Activated T-helper 1 cell treated with anti-CD3 and anti-CD28 coated beads, Interleukin-12 subunit alpha, Interleukin-12 subunit beta, Interleukin-2, Interleukin-4 antibody, amounts not matched to agents 30 ng/mL and 10 ng/mL and 1 ng/mL, durations not matched to agents 14 hours and 24 hours and 36 hours (primary cell): ENCODE data around the gene EFCAB11. TPM values are rescaled to one million over a fixed set of nuclear protein-coding genes. Genes with fewer than 3 reads are reported as not detected.
A peak's percentile ranks its signal among the peaks of the same experiment; 100 is the strongest.

Experiments used
- DNase-seq: peaks from one replicate; pipeline ENCODE4 v3.0.0; 2021; ENCODE audit warnings: low spot score
- H3K27ac Mint-ChIP-seq: one replicate; pipeline ENCODE4 v1.8.0; 2021; ENCODE audit warnings: mild to moderate bottlenecking, mixed read lengths
- H3K27me3 Mint-ChIP-seq: one replicate; pipeline ENCODE4 v1.8.0; 2022; ENCODE audit warnings: mild to moderate bottlenecking, moderate library complexity, mixed read lengths; ENCODE audit not compliant: insufficient read depth
- H3K36me3 Mint-ChIP-seq: one replicate; pipeline ENCODE4 v1.8.0; 2021; ENCODE audit warnings: low read depth, mixed read lengths
- H3K4me1 Mint-ChIP-seq: one replicate; pipeline ENCODE4 v1.8.0; 2021; ENCODE audit warnings: low read depth, mixed read lengths
- H3K4me3 Mint-ChIP-seq: one replicate; pipeline ENCODE4 v1.8.0; 2021; ENCODE audit warnings: mild to moderate bottlenecking, moderate library complexity, mixed read lengths
- H3K9me3 Mint-ChIP-seq: one replicate; pipeline ENCODE4 v1.8.0; 2021; ENCODE audit warnings: mixed read lengths
- intact Hi-C: fragments of 100-400 bp; cut with micrococcal nuclease; formaldehyde crosslinking; loops from one replicate; pipeline ENCODE4 v1.15.1; 2024
- total RNA-seq: library from RNA; stranded (reverse); gene quantifications from 2 replicates; pipeline ENCODE4 v1.2.3, GENCODE V29; 2022

The EFCAB11 gene
- total RNA-seq, 1 donor from 2014 or later, result 8.2 TPM

DNA sequence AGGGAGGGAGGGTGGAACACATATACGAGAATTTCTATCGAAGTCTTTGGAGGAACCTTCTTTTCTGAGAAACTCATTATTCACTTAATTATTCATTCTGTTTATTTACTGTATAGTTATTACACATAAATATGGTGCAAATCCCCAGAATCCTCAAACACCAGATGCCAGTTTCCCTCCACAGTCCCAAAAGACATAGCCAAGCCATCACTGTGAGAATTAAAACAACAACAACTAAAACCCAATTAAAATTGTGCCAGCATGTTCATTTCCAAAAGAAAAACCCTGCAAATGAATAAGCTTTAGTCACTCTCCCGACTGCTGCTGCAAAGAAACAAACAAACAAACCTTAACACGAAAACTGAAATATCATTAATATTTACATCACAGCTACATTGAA, 173.5 kb downstream of the EFCAB11 start:
- Mint-ChIP-seq H3K4me3 (no peak overlapping the region), H3K9me3 (no peaks in the 10 kb centered on the region), H3K4me1 (no peaks in the 10 kb centered on the region), H3K27ac (no peak overlapping the region), H3K36me3 (no peaks in the 10 kb centered on the region), H3K27me3 (peaks cover 8% of the 10 kb centered on the region)
- intact Hi-C loops, result no loop called here
- DNase-seq, result no peak

- intact Hi-C loops, result no loop called here
- no peaks in the 10 kb centered on the region for H3K36me3 Mint-ChIP-seq
These were observed 174.8 kb downstream of the EFCAB11 start for GRCh38 chr14:89779707-89780106.

DNA sequence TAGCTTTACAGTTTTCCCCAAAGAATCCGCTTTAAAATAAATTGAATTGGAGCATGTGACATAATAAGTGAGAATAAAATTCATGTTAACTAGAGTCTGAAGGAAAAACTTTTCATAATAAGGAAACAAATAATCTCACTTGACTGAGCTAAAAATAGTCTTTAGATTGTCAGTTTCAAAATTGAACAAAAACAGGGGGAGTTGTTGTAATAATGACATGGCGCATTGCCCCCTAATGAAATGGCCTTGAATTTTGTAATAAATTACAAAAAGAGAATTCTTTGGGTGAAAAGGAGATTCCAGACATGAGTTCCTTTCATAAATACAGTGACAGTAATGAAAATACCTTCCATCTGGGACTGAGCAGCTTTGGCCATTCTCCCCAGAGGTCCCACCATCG, 178.6 kb downstream of the EFCAB11 start:
- Mint-ChIP-seq H3K9me3 (no peaks in the 10 kb centered on the region), H3K4me1 (peaks cover 17% of the 10 kb centered on the region), H3K4me3 (no peak overlapping the region), H3K36me3 (no peaks in the 10 kb centered on the region), H3K27ac (no peak overlapping the region), H3K27me3 (peaks cover 21% of the 10 kb centered on the region)
- DNase-seq, result no peak
- intact Hi-C loops, result no loop called here

More at GRCh38 chr14:89779707-89780106, 174.8 kb downstream of the EFCAB11 start:
- Mint-ChIP-seq H3K27me3 (peaks cover 10% of the 10 kb centered on the region), H3K4me1 (no peaks in the 10 kb centered on the region), H3K9me3 (no peaks in the 10 kb centered on the region), H3K27ac (no peak overlapping the region), H3K4me3 (no peak overlapping the region)
- no peak for DNase-seq

- no peak overlapping the region for H3K4me3 Mint-ChIP-seq
- no peak for DNase-seq
- intact Hi-C loops, result no loop called here
- peaks cover 27% of the 10 kb centered on the region for H3K27me3 Mint-ChIP-seq
- H3K27ac Mint-ChIP-seq, result no peak overlapping the region
- H3K4me1 Mint-ChIP-seq, result peaks cover 17% of the 10 kb centered on the region
- H3K9me3 Mint-ChIP-seq, result no peaks in the 10 kb centered on the region
- no peaks in the 10 kb centered on the region for H3K36me3 Mint-ChIP-seq
These were observed 179.4 kb downstream of the EFCAB11 start for GRCh38 chr14:89775151-89775550.

DNA sequence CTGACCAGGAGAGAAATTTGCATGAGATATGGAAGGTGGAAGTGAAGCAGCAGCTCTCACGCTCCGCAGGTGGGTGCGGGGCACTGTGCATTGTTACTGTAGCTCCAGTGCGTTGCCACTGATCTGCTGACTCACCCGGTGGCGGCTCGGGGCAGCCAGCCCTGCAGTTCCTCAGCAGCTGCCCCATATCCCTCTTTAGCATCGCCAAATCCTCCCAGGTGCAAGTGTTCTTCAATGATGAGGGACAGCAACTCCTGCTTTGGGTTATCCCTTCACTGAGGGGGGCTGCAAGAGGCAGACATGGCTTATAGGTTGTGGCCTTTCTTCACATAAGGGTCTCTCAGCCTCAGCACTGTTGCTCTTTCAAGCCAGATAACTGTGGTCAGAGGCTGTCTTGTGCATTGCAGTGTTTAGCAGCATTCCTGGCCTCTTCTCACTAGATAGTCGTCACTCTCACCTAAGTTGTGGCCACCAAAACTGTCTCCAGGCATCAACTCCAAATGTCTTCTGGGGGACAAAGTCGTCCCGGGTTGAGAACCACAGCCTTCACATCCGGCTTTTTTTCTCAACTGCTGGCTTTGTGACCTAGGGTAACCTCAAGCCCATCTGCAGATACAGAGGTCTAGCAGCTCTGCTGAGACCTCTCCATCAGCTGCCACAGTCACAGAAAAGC, 180.8 kb downstream of the EFCAB11 start:
- Mint-ChIP-seq H3K9me3 (no peaks in the 10 kb centered on the region), H3K4me1 (peaks cover 17% of the 10 kb centered on the region), H3K27me3 (peaks cover 26% of the 10 kb centered on the region), H3K36me3 (no peaks in the 10 kb centered on the region), H3K4me3 (peak overlapping the region; percentile 45), H3K27ac (peak overlapping the region; percentile 34)
- intact Hi-C loops, result loop anchor here (2.0 kb wide), 1 partner anchor 471 kb away; no protein-coding TSS in a partner anchor
- peak; percentile 32 for DNase-seq

DNA sequence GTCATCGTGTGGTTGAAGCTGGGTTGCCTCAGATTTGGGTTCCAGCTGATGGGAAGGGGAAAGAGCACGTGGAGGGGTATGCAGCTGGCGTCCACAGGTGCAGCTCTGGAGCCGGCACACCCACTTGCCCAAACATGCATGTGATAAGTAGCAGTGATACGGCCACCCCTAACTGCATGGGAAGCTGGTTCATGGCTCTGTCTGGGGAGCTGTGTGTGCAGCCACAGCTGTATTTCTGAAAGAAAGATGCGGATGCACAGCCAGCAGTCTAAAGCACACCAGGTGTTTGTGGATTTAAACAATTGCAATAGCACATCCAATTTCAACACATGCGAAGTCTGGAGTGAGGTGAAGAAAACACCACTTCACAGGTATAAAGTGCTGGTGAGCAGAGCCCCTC, 181.4 kb downstream of the EFCAB11 start:
- DNase-seq, result no peak

GRCh38 chr14:89771251-89771650, 183.3 kb downstream of the EFCAB11 start:
- Mint-ChIP-seq H3K27ac (no peak overlapping the region), H3K27me3 (peaks cover 26% of the 10 kb centered on the region), H3K9me3 (no peaks in the 10 kb centered on the region), H3K36me3 (no peaks in the 10 kb centered on the region), H3K4me1 (peaks cover 29% of the 10 kb centered on the region), H3K4me3 (no peak overlapping the region)
- DNase-seq, result no peak
- intact Hi-C loops, result no loop called here

More for the DNA sequence above, 181.4 kb downstream of the EFCAB11 start:
- Mint-ChIP-seq H3K4me1 (peaks cover 17% of the 10 kb centered on the region), H3K36me3 (no peaks in the 10 kb centered on the region), H3K27me3 (peaks cover 26% of the 10 kb centered on the region), H3K4me3 (peak overlapping the region; percentile 45), H3K27ac (no peak overlapping the region), H3K9me3 (no peaks in the 10 kb centered on the region)
- intact Hi-C loops, result loop anchor here (2.0 kb wide), 1 partner anchor 470 kb away; no protein-coding TSS in a partner anchor

GRCh38 chr14:89767861-89768268, 186.7 kb downstream of the EFCAB11 start:
- Mint-ChIP-seq H3K27ac (peak overlapping the region; percentile 35), H3K36me3 (no peaks in the 10 kb centered on the region), H3K4me1 (peaks cover 15% of the 10 kb centered on the region), H3K4me3 (no peak overlapping the region), H3K27me3 (peaks cover 19% of the 10 kb centered on the region), H3K9me3 (no peaks in the 10 kb centered on the region)
- DNase-seq, result peak; percentile 46
- intact Hi-C loops, result loop anchor here (1.0 to 5.0 kb wide), 11 partner anchors 47 to 741 kb away; partner anchors contain the start of gene FOXN3

DNA sequence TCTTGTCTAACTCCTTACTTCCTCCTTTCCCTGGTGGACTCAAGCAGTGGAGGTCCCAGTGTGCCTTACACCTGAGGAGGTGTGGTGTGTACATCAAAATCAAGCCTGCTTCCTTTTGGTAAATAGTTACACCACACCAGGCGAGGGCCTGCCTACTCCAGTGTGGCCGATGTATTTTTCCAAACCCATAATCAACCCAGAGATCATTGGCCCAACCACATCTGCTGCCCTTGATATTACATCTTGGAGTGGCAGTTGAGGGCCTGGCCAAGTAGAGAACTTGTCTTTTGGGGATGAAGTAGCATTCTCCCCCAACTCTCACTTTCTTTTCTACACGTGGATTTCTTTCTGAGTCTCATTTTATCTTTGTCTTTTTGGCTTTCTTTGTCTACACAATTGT, 187.4 kb downstream of the EFCAB11 start:
- no peak for DNase-seq
- H3K36me3 Mint-ChIP-seq, result no peaks in the 10 kb centered on the region
- H3K4me1 Mint-ChIP-seq, result peaks cover 11% of the 10 kb centered on the region
- no peak overlapping the region for H3K4me3 Mint-ChIP-seq
- no peak overlapping the region for H3K27ac Mint-ChIP-seq
- intact Hi-C loops, result loop anchor here (1.0 to 5.0 kb wide), 11 partner anchors 46 to 740 kb away; partner anchors contain the start of gene FOXN3
- H3K27me3 Mint-ChIP-seq, result peaks cover 16% of the 10 kb centered on the region
- H3K9me3 Mint-ChIP-seq, result no peaks in the 10 kb centered on the region

DNA sequence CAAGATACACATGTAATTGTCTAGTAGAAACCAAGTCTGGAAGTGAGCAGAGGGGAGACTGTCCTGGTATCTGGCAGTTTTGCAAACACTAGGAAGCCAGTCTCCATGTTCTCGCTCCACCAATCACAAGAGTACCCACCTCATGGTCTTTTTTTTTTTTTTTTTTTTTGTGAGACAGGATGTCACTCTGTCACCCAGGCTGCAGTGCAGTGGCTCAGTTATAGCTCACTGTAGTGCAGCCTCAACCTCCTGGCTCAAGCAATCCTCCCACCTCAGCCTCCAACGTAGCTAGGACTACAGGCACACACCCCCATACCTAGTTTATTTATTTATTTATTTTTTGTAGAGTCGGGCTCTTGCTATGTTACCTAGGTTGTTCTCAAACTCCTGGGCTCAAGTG, 189.2 kb downstream of the EFCAB11 start:
- Mint-ChIP-seq H3K4me3 (no peak overlapping the region), H3K27me3 (peaks cover 3% of the 10 kb centered on the region), H3K4me1 (peaks cover 11% of the 10 kb centered on the region), H3K27ac (no peak overlapping the region), H3K9me3 (no peaks in the 10 kb centered on the region), H3K36me3 (no peaks in the 10 kb centered on the region)
- intact Hi-C loops, result loop anchor here (5.0 kb wide), 2 partner anchors 178 to 738 kb away; no protein-coding TSS in a partner anchor
- no peak for DNase-seq

GRCh38 chr14:89760086-89760485, 194.4 kb downstream of the EFCAB11 start:
- DNase-seq, result no peak
- no peak overlapping the region for H3K4me3 Mint-ChIP-seq
- H3K27ac Mint-ChIP-seq, result no peak overlapping the region
- H3K4me1 Mint-ChIP-seq, result no peaks in the 10 kb centered on the region
- intact Hi-C loops, result no loop called here
- peaks cover 11% of the 10 kb centered on the region for H3K9me3 Mint-ChIP-seq
- H3K36me3 Mint-ChIP-seq, result no peaks in the 10 kb centered on the region
- no peaks in the 10 kb centered on the region for H3K27me3 Mint-ChIP-seq

DNA sequence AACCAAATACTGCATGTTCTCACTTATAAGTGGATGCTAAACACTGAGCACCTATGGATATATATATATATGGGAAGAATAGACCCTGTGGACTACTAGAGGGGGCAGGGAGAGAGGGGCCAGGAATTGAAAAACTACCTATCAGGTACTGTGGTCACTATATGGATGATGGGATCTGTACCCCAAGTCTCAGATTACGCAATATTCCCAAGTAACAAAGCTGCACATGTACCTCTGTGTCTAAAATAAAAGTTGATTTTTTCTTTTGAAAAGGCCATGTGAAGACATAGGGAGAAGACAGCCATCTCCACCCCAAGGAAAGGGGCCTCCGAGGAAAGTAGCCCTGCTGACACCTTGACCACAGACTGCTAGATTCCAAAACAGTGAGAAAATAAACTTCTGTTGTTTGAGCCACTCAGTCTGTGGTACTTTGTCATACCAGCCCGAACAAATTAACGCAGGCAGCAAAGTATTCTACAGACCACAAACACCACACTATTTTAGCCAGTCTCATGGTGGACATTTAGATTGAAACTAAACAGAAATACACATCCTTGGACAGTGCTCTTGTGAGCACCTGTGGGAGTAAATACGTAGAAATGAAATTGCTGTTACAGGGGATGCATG, 197.1 kb downstream of the EFCAB11 start:
- Mint-ChIP-seq H3K4me3 (no peak overlapping the region), H3K27me3 (no peaks in the 10 kb centered on the region), H3K4me1 (no peaks in the 10 kb centered on the region), H3K9me3 (peaks cover 23% of the 10 kb centered on the region), H3K27ac (no peak overlapping the region), H3K36me3 (no peaks in the 10 kb centered on the region)
- DNase-seq, result no peak
- intact Hi-C loops, result no loop called here

DNA sequence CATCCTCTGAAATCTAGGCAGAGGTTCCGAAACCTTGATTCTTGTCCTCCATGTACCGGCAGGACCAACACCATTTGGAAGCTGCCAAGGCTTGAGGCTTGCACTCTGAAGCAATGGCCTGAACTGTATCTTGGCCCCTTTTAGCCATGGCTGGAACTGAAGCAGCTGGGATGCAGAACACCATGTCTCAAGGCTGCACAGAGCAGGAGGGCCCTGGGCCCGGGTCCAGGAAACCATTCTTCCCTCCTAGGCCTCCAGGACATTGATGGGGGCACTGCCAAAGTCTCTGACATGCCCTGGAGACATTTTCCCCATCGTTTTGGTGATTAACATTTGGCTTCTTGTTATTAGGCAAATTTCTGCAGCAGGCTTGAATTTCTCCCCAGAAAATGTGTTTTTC, 198.7 kb downstream of the EFCAB11 start:
- DNase-seq, result no peak
- Mint-ChIP-seq H3K4me3 (no peak overlapping the region), H3K27ac (no peak overlapping the region), H3K4me1 (peaks cover 11% of the 10 kb centered on the region), H3K27me3 (no peaks in the 10 kb centered on the region), H3K9me3 (peaks cover 23% of the 10 kb centered on the region), H3K36me3 (no peaks in the 10 kb centered on the region)
- intact Hi-C loops, result no loop called here
